CD4-positive, alpha-beta T cell treated with Interleukin-4 for 4 hours (primary cell): ENCODE results near the gene BRI3BP.
"Not testable (repeated sequence)": the region's sequence is repeated elsewhere in the genome, so short reads cannot be mapped to it uniquely, and the experiment has no call there.

Source experiments
- DNase-seq: peaks from one replicate; pipeline ENCODE4 v3.0.0-alpha.2; 2020

The BRI3BP gene

DNA sequence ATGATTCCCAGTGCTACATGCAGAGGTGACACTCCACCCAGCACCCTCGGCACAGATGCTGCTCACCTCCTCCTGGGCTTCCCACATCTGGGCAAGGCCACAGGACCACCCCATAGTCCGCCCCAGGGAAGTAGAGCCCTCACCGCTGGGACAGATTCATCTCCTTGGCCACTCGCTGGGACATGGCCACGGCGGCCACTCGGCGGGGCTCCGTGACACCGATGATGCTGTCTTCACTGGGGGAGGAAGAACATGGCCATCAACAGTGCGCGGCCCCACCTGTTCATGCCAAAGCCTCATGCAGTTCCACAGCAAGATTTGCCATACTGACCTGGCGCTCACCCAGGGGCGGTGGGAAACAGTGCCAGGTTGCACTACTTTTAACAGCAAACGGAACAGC, 18.2 kb upstream of the BRI3BP start:
- no peak for DNase-seq

DNA sequence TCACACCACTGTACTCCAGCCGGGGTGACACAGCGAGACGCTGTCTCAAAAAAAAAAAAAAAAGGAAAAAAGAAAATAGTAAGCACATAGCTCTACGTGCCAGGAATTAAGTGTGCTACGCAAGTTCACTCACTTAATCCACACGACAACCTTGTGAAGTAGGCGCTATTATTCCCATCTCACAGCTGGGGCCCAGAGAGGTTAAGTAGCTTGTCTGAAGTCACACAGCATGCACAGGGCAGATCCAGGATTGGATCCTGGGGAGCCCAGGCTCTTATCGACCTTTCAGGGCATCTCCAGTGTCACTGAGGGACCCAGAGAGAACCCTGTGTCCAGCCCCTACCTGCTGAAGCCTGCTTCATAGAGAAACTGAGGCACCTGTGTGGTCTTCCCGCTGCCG, 16.4 kb upstream of the BRI3BP start:
- DNase-seq = no peak

DNA sequence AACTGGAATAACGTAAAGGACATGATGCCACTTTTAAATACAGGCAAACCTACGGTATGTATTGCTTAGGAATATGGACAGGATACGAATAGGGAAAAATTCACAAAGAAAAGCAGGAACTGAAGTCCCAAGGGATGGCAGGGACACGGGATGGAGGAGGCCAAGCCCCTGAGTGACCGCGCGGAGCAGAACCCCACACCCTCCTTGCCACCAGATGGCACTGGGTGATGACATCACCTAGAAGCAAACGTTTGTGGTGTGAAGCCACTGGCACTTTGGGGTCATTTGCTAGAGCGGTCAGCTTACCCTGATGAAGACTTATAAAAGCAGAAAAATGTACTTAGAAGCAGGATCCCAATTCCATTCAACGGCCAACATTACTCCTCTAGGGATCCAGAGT, 13.9 kb upstream of the BRI3BP start:
- DNase-seq = no peak

DNA sequence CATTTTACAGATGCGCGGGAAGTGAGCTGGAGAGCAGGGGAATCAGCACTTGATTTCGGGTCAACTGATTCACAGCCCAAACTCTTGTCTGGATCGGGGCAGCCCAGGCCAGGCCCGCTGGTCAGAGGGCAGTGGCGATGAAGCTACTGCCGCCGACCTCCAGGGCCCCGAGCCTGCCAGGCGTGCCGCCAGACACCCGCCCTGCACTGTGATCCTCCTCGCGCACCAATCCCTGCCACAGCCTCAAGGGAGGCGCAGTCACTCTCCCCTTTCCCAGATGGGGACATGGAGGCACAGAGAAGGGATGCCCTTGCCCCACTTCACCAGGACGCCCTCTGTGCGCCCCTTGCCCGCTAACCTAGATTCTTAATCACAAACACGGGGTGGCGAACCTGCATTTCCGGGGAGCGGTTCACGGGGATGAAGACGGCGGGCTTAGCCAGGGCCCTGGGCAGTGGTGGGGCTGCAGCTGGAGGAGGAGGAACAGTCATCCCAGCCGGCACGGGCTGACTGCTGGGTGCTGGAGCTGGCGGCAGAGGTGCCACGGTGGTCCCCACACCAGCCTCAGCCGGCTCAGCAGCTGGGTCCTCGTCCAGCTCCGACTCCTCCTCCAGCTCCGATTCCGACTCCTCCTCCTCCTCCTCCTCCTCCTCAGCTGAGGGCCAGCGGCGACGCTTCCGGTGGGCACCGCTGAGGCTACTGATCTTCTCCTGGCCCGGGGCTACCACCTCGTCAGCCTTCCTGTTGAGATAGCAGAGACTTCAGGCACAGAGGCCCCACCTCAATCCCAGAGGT, 13.2 kb upstream of the BRI3BP start:
- DNase-seq = no peak

- not testable (repeated sequence) for DNase-seq
Observed at GRCh38 chr12:124986876-124987275, 6.6 kb upstream of the BRI3BP start.

- peak; percentile 87 for DNase-seq
Observed at GRCh38 chr12:124992874-124993625, 395 bp upstream of the BRI3BP start.

DNA sequence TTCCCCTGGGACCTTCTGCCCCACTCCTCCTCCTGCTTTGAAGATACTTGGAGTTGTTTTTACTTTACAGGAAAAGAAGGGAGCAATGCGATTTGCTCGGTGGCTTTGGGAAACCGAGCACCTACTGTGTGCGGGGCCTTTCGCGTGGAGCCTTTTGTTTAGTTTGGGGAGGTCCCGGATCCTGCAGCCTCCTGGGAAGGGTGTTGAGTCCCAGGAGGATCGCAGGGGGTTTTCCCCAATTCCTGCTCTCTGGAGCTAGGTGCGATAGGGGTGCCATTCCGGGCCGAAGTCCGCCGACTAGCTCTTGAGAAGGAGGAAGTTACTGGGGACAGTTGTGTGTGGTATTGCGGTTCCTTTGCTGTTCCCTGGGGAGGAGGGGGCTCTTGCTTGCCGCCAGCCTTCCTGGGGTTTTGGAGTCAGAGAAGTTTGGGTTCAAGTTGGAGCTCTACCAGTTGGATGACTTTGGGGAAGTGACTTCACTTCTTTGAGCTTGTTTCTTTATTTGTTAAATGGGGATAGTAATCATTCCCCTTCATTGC, 1.1 kb downstream of the BRI3BP start:
- DNase-seq = no peak

- DNase-seq = no peak
Observed at GRCh38 chr12:124995200-124995961, 1.9 kb downstream of the BRI3BP start.

DNA sequence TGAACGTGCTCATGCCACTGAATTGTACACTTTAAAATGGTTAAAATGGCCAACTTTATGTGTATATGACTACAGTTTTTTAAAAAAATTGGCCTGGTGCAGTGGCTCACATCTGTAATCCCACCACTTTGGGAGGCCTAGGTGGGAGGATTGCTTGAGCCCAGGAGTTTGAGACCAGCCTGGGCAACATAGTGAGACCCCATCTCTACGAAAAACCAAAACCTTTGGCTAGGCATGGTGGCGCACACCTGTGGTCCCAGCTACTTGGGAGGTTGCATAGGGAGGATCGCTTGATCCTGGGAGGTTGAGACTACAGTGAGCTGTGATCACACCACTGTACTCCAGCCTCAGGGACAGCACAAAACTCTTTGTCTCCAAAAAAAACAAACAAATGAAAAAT, 5.3 kb downstream of the BRI3BP start:
- no peak for DNase-seq

GRCh38 chr12:125001636-125002035, 8.2 kb downstream of the BRI3BP start:
- DNase-seq = no peak

- no peak for DNase-seq
Observed at GRCh38 chr12:125003021-125003420, 9.6 kb downstream of the BRI3BP start.

DNA sequence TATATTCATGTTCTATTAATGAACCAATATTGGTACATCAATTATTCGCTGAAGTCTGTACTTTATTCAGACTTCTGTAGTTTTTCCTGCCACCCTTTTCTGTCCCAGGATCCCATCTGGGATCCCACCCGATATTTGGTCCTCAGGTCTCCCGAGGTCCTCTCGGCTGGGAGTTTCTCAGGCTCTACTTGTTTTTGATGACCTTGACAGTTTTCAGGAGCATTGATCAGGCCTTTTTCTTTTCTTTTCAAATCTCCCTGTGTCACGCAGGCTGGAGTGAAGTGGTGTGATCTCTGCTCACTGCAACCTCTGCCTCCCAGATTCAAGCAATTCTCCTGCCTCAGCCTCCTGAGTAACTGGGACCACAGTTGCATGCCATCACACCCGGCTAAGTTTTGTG, 11.2 kb downstream of the BRI3BP start:
- DNase-seq = no peak

DNA sequence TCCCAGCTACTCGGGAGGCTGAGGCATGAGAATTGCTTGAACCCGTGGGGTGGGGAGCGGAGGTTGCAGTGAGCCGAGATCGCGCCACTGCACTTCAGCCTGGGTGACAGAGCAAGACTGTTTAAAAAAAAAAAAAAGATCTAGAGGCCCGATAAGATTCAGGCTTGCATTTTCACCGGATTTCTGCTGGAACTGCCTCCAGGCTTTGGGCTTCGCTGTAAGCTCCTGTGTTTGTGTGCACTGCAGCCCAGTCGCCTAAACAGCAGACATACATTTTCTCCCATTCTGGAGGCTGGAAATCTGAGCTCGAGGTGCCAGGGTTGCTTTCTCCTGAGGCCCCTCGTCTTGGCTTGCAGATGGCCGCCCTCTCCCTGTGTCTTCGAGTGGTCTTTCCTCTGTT, 12.2 kb downstream of the BRI3BP start:
- DNase-seq = no peak

- DNase-seq = no peak
Observed at GRCh38 chr12:125006365-125006764, 12.9 kb downstream of the BRI3BP start.

- DNase-seq = no peak
Observed at GRCh38 chr12:125013816-125014442, 20.5 kb downstream of the BRI3BP start.

DNA sequence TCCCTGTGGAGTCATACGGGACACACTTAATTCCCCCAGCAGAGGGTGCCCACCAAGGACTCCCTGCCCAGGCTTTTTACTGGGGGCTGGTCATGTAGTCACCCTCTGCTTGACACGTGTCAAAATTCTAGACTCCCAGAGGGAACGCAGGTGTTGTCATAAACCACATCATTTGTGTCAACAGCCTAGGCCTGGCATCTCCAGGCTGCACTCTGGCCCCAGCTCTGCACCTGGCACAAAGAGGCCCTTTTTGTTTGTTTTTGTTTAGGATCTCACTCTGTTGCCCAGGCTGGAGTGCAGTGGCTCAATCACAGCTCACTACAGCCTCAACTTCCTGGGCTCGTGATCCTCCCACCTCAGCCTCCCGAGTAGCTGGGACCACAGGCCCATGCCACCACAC, 21.1 kb downstream of the BRI3BP start:
- DNase-seq = no peak

DNA sequence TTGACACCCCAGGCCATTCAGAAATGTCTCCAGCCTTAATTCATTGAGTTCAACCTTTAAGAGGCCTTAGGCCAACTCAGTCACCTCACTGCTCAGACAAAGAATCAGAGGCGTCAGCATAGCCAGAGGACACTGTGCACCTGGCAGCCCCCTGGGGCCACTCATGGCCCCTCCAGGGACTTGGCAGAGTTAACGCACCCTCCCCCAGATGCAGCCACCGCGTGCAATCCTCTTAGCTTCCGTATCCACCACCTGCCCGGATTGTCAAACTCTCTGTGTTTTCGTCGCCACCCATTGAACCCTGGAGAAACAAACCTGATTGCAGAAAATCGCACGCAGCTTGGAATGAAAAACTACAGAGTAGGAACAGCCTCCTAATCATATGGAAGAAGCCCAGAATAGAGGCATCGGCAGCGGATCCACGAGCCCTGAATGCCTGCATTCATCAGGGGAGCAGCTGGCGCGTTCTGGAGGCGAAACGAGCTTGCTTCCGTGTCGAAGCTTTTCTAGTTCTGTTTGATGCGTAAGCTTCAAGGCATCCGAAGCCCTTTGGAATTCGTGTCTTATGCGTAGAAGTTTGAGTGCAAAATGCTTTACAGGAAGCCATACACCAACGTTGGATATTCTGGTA, 22.4 kb downstream of the BRI3BP start:
- no peak for DNase-seq

- DNase-seq = no peak
Observed at GRCh38 chr12:125017801-125018200, 24.4 kb downstream of the BRI3BP start.

DNA sequence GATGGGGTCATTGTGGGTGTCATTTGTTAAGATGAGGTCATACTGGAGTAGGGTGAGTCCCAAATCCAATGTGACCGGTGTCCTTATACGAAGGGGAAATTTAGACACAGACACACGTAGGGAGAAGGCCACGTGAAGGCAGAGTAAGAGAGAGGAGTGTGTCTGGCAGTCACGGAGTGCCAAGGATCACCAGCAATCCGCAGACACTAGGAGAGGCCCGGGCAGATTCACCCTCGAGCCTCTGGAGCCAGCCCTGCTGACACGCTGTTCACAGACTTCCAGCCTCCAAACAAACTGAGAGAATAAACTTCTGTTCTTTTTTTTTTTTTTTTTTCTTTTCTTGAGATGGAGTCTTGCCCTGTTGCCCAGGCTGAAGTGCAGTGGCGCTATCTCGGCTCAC, 24.9 kb downstream of the BRI3BP start:
- no peak for DNase-seq

GRCh38 chr12:125021096-125021495, 27.7 kb downstream of the BRI3BP start:
- no peak for DNase-seq

DNA sequence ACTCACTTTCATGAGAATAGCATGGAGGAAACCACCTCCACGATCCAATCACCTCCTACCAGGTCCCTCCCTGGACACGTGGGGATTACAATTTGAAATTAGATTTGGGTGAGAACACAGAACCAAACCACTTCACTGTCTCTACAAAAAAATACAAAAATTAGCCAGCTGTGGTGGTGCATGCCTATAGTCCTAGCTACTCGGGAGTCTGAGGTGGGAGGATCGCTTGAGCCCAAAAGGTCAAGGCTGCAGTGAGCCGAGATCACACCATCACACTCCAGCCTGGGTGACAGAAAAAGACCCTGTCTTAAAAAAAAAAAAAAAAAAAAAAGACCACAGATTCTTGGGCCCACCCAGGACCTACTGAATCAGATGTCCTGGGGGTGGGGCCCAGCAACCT, 28.3 kb downstream of the BRI3BP start:
- DNase-seq = no peak

GRCh38 chr12:125023065-125023464, 29.6 kb downstream of the BRI3BP start:
- no peak for DNase-seq
